Measurements from ENCODE around the gene ZNRF2. TPM values are rescaled to one million over a fixed set of nuclear protein-coding genes. Genes with fewer than 3 reads are reported as not detected.
A peak's percentile ranks its signal among the peaks of the same experiment; 100 is the strongest.

ZNRF2 gene
- polyA plus RNA-seq, 1 of the 3 experiments (the other 2 are of a cell fraction) = 4.0 TPM

GRCh38 chr7:30252885-30253795, 31.3 kb upstream of the ZNRF2 start:
- Histone ChIP-seq H3K36me3 (replicated peaks in 1 of 2; ENCODE audit: control insufficient read depth in 1 of 2, insufficient read depth in 2 of 2, low read length in 1 of 2) (no peaks in the 10 kb centered on the region), H3K9ac (no peak overlapping the region), H3K4me3 (ENCODE audit: low read depth in 2 of 2, low read length in 1 of 2) (no peak overlapping the region), H3K4me1 (ENCODE audit: control insufficient read depth in 1 of 2, insufficient read depth in 2 of 2, low read depth in 1 of 2, low read length in 1 of 2) (peaks cover 0 to 9% of the 10 kb centered on the region in 2 experiments; a peak in 1 of 4 replicates), H3K4me2 (peak overlapping the region; percentile 29), H3K27me3 (ENCODE audit: insufficient read depth) (no peaks in the 10 kb centered on the region), H4K20me1 (ENCODE audit: insufficient read depth) (no peaks in the 10 kb centered on the region), H3K9me3 (no peaks in the 10 kb centered on the region), H3F3A (replicated peaks; ENCODE audit: insufficient read depth) (no peaks in the 10 kb centered on the region), H3K27ac (ENCODE audit: low read depth in 2 of 2, low read length in 1 of 2) (peak overlapping the region in 1 of 2 experiments; percentile 54; a peak in 1 of 4 replicates), H3K79me2 (ENCODE audit: insufficient read depth) (no peaks in the 10 kb centered on the region), H3K9me2 (no peaks in the 10 kb centered on the region), H2AFZ (ENCODE audit: low read depth) (no peak overlapping the region)
- peak; percentile 90 for TF ChIP-seq NFIC (IDR thresholded peaks at IDR 0.05; ENCODE audit: borderline replicate concordance)
- no peak for TF ChIP-seq ZBTB33 (IDR thresholded peaks at IDR 0.05; ENCODE audit: borderline replicate concordance, low read depth)
- TF ChIP-seq TEAD4 (IDR thresholded peaks at IDR 0.05; ENCODE audit: borderline replicate concordance, insufficient read depth) = peak; percentile 9; the same call in 1 of the 2 replicates
- POLR2A ChIA-PET = no interaction called here
- DNase-seq = no peak
- CTCF ChIA-PET = interaction anchor here (1.1 to 2.8 kb wide), 3 partner anchors 13 to 311 kb away, joined by 3 to 12 read pairs (median 3); no protein-coding TSS in a partner anchor
- WGBS (ENCODE audit: low lambda C conversion rate) = 80% methylated on average over 7 of the region's 7 CpGs

GRCh38 chr7:30253796-30254165, 30.6 kb upstream of the ZNRF2 start:
- H3F3A ChIP-seq (replicated peaks; ENCODE audit: insufficient read depth) = no peaks in the 10 kb centered on the region
- H3K27me3 ChIP-seq (ENCODE audit: insufficient read depth) = no peaks in the 10 kb centered on the region
- no peak overlapping the region for H3K27ac ChIP-seq (ENCODE audit: low read depth in 2 of 2, low read length in 1 of 2)
- H3K4me1 ChIP-seq (ENCODE audit: control insufficient read depth in 1 of 2, insufficient read depth in 2 of 2, low read depth in 1 of 2, low read length in 1 of 2) = peaks cover 0 to 9% of the 10 kb centered on the region in 2 experiments; a peak in 1 of 4 replicates
- no peaks in the 10 kb centered on the region for H3K9me2 ChIP-seq
- ChIA-PET CTCF (no interaction called here), POLR2A (no interaction called here)
- no peak overlapping the region for H2AFZ ChIP-seq (ENCODE audit: low read depth)
- H3K79me2 ChIP-seq (ENCODE audit: insufficient read depth) = no peaks in the 10 kb centered on the region
- no peaks in the 10 kb centered on the region for H3K9me3 ChIP-seq
- no peaks in the 10 kb centered on the region for H4K20me1 ChIP-seq (ENCODE audit: insufficient read depth)
- no peak for DNase-seq
- no peak overlapping the region for H3K4me3 ChIP-seq (ENCODE audit: low read depth in 2 of 2, low read length in 1 of 2)
- H3K9ac ChIP-seq = no peak overlapping the region
- H3K36me3 ChIP-seq (replicated peaks in 1 of 2; ENCODE audit: control insufficient read depth in 1 of 2, insufficient read depth in 2 of 2, low read length in 1 of 2) = no peaks in the 10 kb centered on the region
- TF ChIP-seq IRF3 (IDR thresholded peaks at IDR 0.05; ENCODE audit: low read depth, low read length) (no peak), EZH2phosphoT487 (IDR thresholded peaks at IDR 0.05; ENCODE audit: borderline replicate concordance, low read depth) (no peak), FOXM1 (IDR thresholded peaks at IDR 0.05; ENCODE audit: low read depth) (no peak), TAF1 (IDR thresholded peaks at IDR 0.05; ENCODE audit: borderline replicate concordance, low read depth, low read length) (no peak), MEF2A (IDR thresholded peaks at IDR 0.05; ENCODE audit: borderline replicate concordance, low read depth) (no peak), POLR2AphosphoS5 (IDR thresholded peaks at IDR 0.05; ENCODE audit: low read depth, low read length) (no peak), TCF12 (IDR thresholded peaks at IDR 0.05) (no peak), YY1 (IDR thresholded peaks at IDR 0.05; ENCODE audit: low read depth) (no peak), MXI1 (IDR thresholded peaks at IDR 0.05; ENCODE audit: low read depth, low read length) (no peak), ELF1 (IDR thresholded peaks at IDR 0.05) (no peak), RFX5 (IDR thresholded peaks at IDR 0.05; ENCODE audit: low read length) (no peak), USF2 (IDR thresholded peaks at IDR 0.05; ENCODE audit: borderline replicate concordance, low read depth, low read length) (no peak), RAD21 (IDR thresholded peaks at IDR 0.05; ENCODE audit: low read length) (no peak)
- WGBS (ENCODE audit: low lambda C conversion rate) = 69% methylated on average over 3 of the region's 3 CpGs
- H3K4me2 ChIP-seq = no peak overlapping the region
